Fibroblast of skin of back (primary cell): ENCODE measurements around the gene ZDHHC18.
A peak's percentile ranks its signal among the peaks of the same experiment; 100 is the strongest.
"Not testable (repeated sequence)": the region's sequence is repeated elsewhere in the genome, so short reads cannot be mapped to it uniquely, and the experiment has no call there.

Experiments used
- DNase-seq: peaks from one replicate; pipeline ENCODE4 v3.0.0-alpha.2; 2013

ZDHHC18 gene

GRCh38 chr1:26791148-26791547 lies 35.3 kb upstream of the ZDHHC18 start:
- no peak for DNase-seq

GRCh38 chr1:26791626-26792025 lies 34.9 kb upstream of the ZDHHC18 start:
- no peak for DNase-seq

- no peak for DNase-seq
Measured at GRCh38 chr1:26792924-26793323, 33.6 kb upstream of the ZDHHC18 start.

- DNase-seq = no peak
Measured at GRCh38 chr1:26794391-26794790, 32.1 kb upstream of the ZDHHC18 start.

- no peak for DNase-seq
Measured at GRCh38 chr1:26797627-26798026, 28.9 kb upstream of the ZDHHC18 start.

GRCh38 chr1:26799479-26800142 lies 26.9 kb upstream of the ZDHHC18 start:
- DNase-seq = peak; percentile 71

GRCh38 chr1:26803932-26804331 lies 22.6 kb upstream of the ZDHHC18 start:
- DNase-seq = not testable (repeated sequence)

- DNase-seq = peak; percentile 72
Measured at GRCh38 chr1:26810105-26810504, 16.4 kb upstream of the ZDHHC18 start.

- no peak for DNase-seq
Measured at GRCh38 chr1:26811057-26811456, 15.4 kb upstream of the ZDHHC18 start.

GRCh38 chr1:26811708-26812107 lies 14.8 kb upstream of the ZDHHC18 start:
- DNase-seq = no peak

- no peak for DNase-seq
Measured at GRCh38 chr1:26814377-26814776, 12.1 kb upstream of the ZDHHC18 start.

GRCh38 chr1:26814893-26815292 lies 11.6 kb upstream of the ZDHHC18 start:
- no peak for DNase-seq

GRCh38 chr1:26820784-26821269 lies 5.7 kb upstream of the ZDHHC18 start:
- no peak for DNase-seq

GRCh38 chr1:26822737-26823395 lies 3.6 kb upstream of the ZDHHC18 start:
- no peak for DNase-seq

GRCh38 chr1:26824731-26825130 lies 1.8 kb upstream of the ZDHHC18 start:
- no peak for DNase-seq

- no peak for DNase-seq
Measured at GRCh38 chr1:26827106-26827604, 667 bp downstream of the ZDHHC18 start.

- DNase-seq = no peak
Measured at GRCh38 chr1:26827663-26828062, 1.2 kb downstream of the ZDHHC18 start.

- no peak for DNase-seq
Measured at GRCh38 chr1:26828411-26828991, 2.0 kb downstream of the ZDHHC18 start.

- DNase-seq = no peak
Measured at GRCh38 chr1:26829184-26829911, 2.9 kb downstream of the ZDHHC18 start.

GRCh38 chr1:26831059-26831458 lies 4.6 kb downstream of the ZDHHC18 start:
- DNase-seq = no peak

- no peak for DNase-seq
Measured at GRCh38 chr1:26831546-26832248, 5.2 kb downstream of the ZDHHC18 start.

- DNase-seq = no peak
Measured at GRCh38 chr1:26832249-26832960, 5.9 kb downstream of the ZDHHC18 start.
